GM19099 (cell line): ENCODE data around the gene NXN.

Source experiments
- POLR2A ChIP-seq: IDR thresholded peaks from 3 replicates; pipeline ENCODE4 v1.6.1; 2011; ENCODE audit warnings: low read depth; ENCODE audit not compliant: insufficient read length; ENCODE audit errors: extremely low read depth

The NXN gene

GRCh38 chr17:871751-872519 is 107.6 kb downstream of the NXN start:
- no peak for TF ChIP-seq POLR2A

GRCh38 chr17:869567-870525 is 109.7 kb downstream of the NXN start:
- no peak for TF ChIP-seq POLR2A

GRCh38 chr17:869086-869485 is 110.5 kb downstream of the NXN start:
- TF ChIP-seq POLR2A: no peak

- TF ChIP-seq POLR2A: no peak
These were observed 111.6 kb downstream of the NXN start for GRCh38 chr17:867896-868489.

GRCh38 chr17:866568-867103 is 112.9 kb downstream of the NXN start:
- no peak for TF ChIP-seq POLR2A

- TF ChIP-seq POLR2A: no peak
These were observed 115.3 kb downstream of the NXN start for GRCh38 chr17:864315-864714.

GRCh38 chr17:863880-864279 is 115.7 kb downstream of the NXN start:
- TF ChIP-seq POLR2A: no peak

- no peak for TF ChIP-seq POLR2A
These were observed 117.0 kb downstream of the NXN start for GRCh38 chr17:862582-862981.

GRCh38 chr17:861364-861763 is 118.2 kb downstream of the NXN start:
- no peak for TF ChIP-seq POLR2A

- no peak for TF ChIP-seq POLR2A
These were observed 118.8 kb downstream of the NXN start for GRCh38 chr17:860805-861204.

GRCh38 chr17:859824-860195 is 119.8 kb downstream of the NXN start:
- TF ChIP-seq POLR2A: no peak

- TF ChIP-seq POLR2A: no peak
These were observed 120.3 kb downstream of the NXN start for GRCh38 chr17:859061-859823.

- no peak for TF ChIP-seq POLR2A
These were observed 123.4 kb downstream of the NXN start for GRCh38 chr17:856149-856548.

GRCh38 chr17:855569-855968 is 124.0 kb downstream of the NXN start:
- TF ChIP-seq POLR2A: no peak

GRCh38 chr17:852349-852748 is 127.2 kb downstream of the NXN start:
- no peak for TF ChIP-seq POLR2A

GRCh38 chr17:851924-852323 is 127.7 kb downstream of the NXN start:
- no peak for TF ChIP-seq POLR2A
